ENCODE data around the gene HES1. TPM values are rescaled to one million over a fixed set of nuclear protein-coding genes. Genes with fewer than 3 reads are reported as not detected.

HES1 gene

DNA sequence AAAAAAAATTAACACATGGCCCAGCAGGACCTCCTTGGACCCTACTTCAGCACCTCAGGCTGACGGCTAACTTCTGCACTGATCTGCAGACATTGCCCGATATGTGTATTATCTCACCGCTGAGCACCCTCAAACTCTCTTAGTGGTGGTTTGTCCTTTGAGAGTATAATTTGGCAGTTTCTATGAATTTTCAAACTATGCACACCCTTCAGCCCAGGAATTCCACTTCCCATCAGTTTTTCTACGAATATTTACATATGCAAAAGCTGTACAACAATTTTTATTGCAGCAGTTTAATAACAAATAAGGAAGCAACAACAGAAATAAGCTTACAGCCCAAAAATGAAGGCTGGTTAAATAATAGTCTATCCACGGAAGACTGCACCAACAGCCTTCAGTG, 44.6 kb downstream of the HES1 start:
- no peaks in the 10 kb centered on the region for H3K36me3 ChIP-seq (ENCODE audit: insufficient read depth, low read length)
- no peak overlapping the region for H3K9ac ChIP-seq (ENCODE audit: low read depth, low read length)
- H3K9me3 ChIP-seq (replicated peaks; ENCODE audit: low read length), result no peaks in the 10 kb centered on the region
- no peak overlapping the region for H3K4me3 ChIP-seq (ENCODE audit: low read length)
- peaks cover 19% of the 10 kb centered on the region for H3K27me3 ChIP-seq (ENCODE audit: control insufficient read depth, insufficient read depth, low read length)
- no peak overlapping the region for H3K4me2 ChIP-seq (ENCODE audit: low read length)
- H3K4me1 ChIP-seq (ENCODE audit: control insufficient read depth, insufficient read depth, low read length), result no peaks in the 10 kb centered on the region

DNA sequence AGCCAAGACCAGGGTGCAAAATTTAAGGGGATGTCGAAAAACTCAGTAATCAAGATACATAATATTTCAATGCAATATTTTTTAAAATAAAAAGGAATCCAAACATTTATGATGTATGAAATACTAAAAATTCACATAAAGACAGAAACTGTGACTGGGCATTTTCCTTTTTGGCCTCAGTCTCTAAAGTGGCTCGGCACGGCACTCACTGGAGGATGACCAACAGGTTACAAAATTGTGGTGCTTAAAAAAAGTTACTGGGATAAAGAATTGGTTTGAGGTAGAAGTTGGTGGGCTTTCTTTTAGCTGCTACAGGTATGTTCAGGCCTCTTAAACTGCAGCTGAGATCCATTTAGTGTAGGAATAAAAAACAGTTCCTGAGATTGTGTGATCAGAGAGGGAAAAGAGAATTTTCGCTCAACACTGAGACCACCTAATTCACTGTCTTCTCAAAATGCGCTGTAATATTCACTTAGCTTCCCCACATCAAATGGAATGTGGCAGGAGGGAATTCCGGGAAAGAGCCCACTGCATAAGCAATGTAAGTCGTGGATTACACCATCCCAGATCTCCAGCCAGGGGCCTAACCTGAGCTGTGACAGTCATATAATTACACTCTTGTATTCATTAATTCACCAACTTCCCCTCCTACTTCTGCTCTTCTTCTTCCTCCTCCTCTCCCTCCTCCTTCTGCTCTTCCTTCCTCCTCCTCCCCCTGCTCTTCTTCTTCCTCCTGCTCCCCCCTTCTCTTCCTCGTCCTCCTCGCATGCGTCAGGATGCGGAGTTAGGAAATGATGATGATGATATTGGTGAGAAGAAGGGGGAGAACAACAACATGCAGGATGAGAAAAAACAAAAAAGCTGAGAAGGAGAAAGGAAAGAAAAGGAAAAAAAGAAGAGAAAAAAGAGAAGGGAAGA, 45.9 kb downstream of the HES1 start:
- Histone ChIP-seq H3K4me3 (ENCODE audit: low read length) (no peak overlapping the region), H3K9ac (ENCODE audit: low read depth, low read length) (no peak overlapping the region), H3K27me3 (ENCODE audit: control insufficient read depth, insufficient read depth, low read length) (peaks cover 19% of the 10 kb centered on the region), H3K9me3 (replicated peaks; ENCODE audit: low read length) (no peaks in the 10 kb centered on the region), H3K4me1 (ENCODE audit: control insufficient read depth, insufficient read depth, low read length) (no peaks in the 10 kb centered on the region), H3K4me2 (ENCODE audit: low read length) (no peak overlapping the region), H3K36me3 (ENCODE audit: insufficient read depth, low read length) (no peaks in the 10 kb centered on the region)

DNA sequence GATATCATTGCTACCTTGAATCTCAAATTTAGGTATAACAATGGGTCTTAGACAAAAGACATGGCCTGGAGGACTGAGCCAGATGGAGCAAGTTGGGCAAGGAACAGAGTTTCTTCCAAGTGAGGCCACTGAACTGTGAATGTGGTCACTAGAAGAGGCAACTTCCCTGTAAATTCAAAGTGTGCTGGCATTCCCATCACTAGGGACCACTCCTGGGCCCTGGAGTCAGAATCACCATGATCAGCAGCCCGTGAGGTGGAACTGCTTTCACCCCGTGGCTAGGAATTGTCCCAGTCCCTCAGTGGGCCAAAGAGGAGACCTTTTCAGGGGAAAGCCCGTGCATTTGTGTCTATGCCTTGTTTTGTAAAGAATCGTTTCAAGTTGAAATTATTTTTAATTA, 47.3 kb downstream of the HES1 start:
- no peak overlapping the region for H3K4me3 ChIP-seq (ENCODE audit: low read length)
- H3K36me3 ChIP-seq (ENCODE audit: insufficient read depth, low read length), result no peaks in the 10 kb centered on the region
- H3K27me3 ChIP-seq (ENCODE audit: control insufficient read depth, insufficient read depth, low read length), result peaks cover 9% of the 10 kb centered on the region
- no peak overlapping the region for H3K9ac ChIP-seq (ENCODE audit: low read depth, low read length)
- no peaks in the 10 kb centered on the region for H3K9me3 ChIP-seq (replicated peaks; ENCODE audit: low read length)
- H3K4me2 ChIP-seq (ENCODE audit: low read length), result no peak overlapping the region
- H3K4me1 ChIP-seq (ENCODE audit: control insufficient read depth, insufficient read depth, low read length), result no peaks in the 10 kb centered on the region

DNA sequence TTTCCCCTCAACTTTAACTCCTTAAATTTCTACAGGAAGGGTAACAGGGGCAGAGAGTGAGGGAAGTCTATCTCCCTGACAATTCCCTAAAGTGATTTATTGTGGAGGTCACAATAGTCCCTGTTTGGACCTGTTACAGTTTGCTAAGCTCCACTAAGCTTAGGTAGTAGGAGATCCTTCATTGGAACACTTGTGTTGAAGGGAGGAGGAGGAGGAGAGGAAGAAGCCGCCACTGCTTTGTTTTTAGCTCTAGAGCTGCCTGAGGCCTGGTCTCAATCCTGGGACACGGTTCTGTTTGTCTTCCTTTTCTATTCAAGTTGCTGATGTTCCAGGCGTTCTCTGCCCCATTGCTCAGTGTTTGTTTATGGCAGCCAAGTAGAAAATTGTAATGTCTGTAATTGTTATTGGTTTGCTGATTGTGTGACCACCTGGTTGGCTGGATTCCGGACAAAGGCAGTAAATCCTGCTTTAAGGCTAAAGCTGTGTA, 48.4 kb downstream of the HES1 start:
- H3K4me3 ChIP-seq (ENCODE audit: low read length), result no peak overlapping the region
- H3K4me2 ChIP-seq (ENCODE audit: low read length), result no peak overlapping the region

DNA sequence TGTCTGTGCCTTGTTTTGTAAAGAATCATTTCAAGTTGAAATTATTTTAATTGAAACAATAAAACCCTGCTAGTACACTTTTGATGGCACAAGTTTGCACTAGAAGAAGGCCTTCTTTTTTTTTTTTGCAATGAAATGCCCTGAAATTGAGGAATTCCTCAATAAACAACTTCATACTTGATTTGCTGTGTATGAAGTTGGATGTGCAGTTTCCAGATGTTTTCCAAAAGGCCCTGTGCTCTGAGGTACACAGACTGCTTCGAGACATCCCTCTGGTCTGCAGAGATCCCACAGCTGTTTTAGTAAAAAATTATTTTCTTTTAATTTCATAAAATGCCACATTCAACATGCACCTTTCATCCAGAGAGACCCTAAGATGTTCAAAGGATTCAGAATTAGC, 48.9 kb downstream of the HES1 start:
- Histone ChIP-seq H3K4me1 (ENCODE audit: control insufficient read depth, insufficient read depth, low read length) (no peaks in the 10 kb centered on the region), H3K9me3 (replicated peaks; ENCODE audit: low read length) (no peaks in the 10 kb centered on the region), H3K4me3 (ENCODE audit: low read length) (no peak overlapping the region), H3K27me3 (ENCODE audit: control insufficient read depth, insufficient read depth, low read length) (peaks cover 12% of the 10 kb centered on the region), H3K4me2 (ENCODE audit: low read length) (no peak overlapping the region), H3K9ac (ENCODE audit: low read depth, low read length) (no peak overlapping the region), H3K36me3 (ENCODE audit: insufficient read depth, low read length) (no peaks in the 10 kb centered on the region)

More for the DNA sequence above, 48.4 kb downstream of the HES1 start:
- no peak overlapping the region for H3K9ac ChIP-seq (ENCODE audit: low read depth, low read length)
- no peaks in the 10 kb centered on the region for H3K36me3 ChIP-seq (ENCODE audit: insufficient read depth, low read length)
- no peaks in the 10 kb centered on the region for H3K4me1 ChIP-seq (ENCODE audit: control insufficient read depth, insufficient read depth, low read length)
- no peaks in the 10 kb centered on the region for H3K9me3 ChIP-seq (replicated peaks; ENCODE audit: low read length)
- peaks cover 12% of the 10 kb centered on the region for H3K27me3 ChIP-seq (ENCODE audit: control insufficient read depth, insufficient read depth, low read length)

DNA sequence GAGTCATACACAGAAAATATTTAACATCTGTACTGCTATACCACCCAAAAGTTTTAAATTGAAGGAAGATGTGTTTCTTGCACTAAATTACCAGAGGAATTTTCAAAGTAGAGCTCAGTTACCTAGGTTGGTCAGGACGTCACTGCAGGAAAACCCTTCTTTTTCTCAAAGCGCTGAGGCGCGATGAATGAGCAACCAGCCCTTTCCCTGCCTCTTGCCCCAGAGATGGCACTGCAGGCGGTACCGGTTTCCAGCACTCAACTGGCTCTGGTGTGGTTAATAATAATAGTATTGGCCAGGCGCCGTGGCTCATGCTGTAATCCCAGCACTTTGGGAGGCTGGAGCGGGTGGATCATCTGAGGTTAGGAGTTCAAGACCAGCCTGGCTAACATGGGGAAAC, 49.3 kb downstream of the HES1 start:
- Histone ChIP-seq H3K9me3 (replicated peaks; ENCODE audit: low read length) (no peaks in the 10 kb centered on the region), H3K4me2 (ENCODE audit: low read length) (no peak overlapping the region), H3K4me1 (ENCODE audit: control insufficient read depth, insufficient read depth, low read length) (no peaks in the 10 kb centered on the region), H3K4me3 (ENCODE audit: low read length) (no peak overlapping the region), H3K36me3 (ENCODE audit: insufficient read depth, low read length) (no peaks in the 10 kb centered on the region), H3K9ac (ENCODE audit: low read depth, low read length) (no peak overlapping the region), H3K27me3 (ENCODE audit: control insufficient read depth, insufficient read depth, low read length) (peaks cover 12% of the 10 kb centered on the region)

DNA sequence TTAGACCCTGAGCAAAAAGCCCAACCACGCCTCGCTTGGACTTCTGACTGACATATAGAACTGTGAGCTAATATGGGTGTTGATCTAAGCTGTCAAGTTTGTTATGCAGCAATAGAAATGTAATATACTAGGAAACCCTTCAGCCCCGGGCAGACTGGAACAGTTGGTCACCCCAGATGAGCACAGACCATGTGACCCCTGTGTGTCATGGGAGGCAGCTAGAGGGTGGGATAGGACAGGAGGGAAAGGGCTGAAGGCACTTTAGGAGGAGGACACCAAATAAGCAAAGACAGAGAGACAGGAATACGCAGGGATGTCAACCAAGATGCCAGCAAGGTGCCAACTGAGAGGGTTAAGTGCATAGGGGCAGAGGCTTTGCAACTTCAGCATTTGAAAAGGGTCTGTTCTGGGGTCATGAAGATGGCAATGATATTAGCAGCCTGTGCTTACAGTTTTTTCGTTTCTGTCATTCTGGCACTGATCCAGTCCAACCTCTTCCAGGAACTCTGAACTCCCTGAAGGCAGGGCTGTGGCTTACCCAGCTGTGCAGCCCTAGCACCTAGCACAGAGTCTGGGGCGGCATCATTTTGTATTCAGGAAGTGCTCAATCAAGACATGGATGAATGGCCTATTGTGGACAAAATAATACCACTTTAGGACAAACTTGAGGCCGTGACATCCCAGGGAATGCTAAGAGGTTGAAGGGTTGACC, 51.4 kb downstream of the HES1 start:
- Histone ChIP-seq H3K4me2 (ENCODE audit: low read length) (no peak overlapping the region), H3K9me3 (replicated peaks; ENCODE audit: low read length) (no peaks in the 10 kb centered on the region), H3K27me3 (ENCODE audit: control insufficient read depth, insufficient read depth, low read length) (peaks cover 12% of the 10 kb centered on the region), H3K4me3 (ENCODE audit: low read length) (no peak overlapping the region), H3K9ac (ENCODE audit: low read depth, low read length) (no peak overlapping the region), H3K4me1 (ENCODE audit: control insufficient read depth, insufficient read depth, low read length) (no peaks in the 10 kb centered on the region), H3K36me3 (ENCODE audit: insufficient read depth, low read length) (no peaks in the 10 kb centered on the region)

Small RNA genes lying within 50 kb of the gene (small RNA-seq; reads per million reads assigned to genes)
- gene RN7SL215P, result not detected

All from skeletal muscle satellite cell (primary cell).